Measurements from ENCODE around the gene SEPTIN6.

DNA sequence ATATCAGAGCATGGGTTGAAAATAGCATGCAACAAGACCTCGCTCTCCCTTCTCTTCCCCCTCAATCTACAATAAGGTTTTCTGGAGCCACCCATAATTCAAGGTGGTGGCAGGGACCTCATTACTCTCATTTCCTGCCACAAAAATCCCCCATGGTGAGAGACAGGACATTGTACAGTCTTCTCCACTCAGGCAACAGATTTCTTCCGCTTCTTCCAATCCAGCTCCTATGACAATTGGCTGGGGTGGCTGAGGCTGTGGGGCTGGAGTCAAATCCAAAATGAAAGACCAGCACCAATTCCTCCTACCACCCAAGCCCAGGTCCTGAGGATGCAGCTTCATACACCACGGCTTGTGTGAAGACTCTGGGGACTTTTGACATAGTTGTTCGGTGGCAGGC is 46.5 kb downstream of the SEPTIN6 start:
- TF ChIP-seq, protein P1, sequence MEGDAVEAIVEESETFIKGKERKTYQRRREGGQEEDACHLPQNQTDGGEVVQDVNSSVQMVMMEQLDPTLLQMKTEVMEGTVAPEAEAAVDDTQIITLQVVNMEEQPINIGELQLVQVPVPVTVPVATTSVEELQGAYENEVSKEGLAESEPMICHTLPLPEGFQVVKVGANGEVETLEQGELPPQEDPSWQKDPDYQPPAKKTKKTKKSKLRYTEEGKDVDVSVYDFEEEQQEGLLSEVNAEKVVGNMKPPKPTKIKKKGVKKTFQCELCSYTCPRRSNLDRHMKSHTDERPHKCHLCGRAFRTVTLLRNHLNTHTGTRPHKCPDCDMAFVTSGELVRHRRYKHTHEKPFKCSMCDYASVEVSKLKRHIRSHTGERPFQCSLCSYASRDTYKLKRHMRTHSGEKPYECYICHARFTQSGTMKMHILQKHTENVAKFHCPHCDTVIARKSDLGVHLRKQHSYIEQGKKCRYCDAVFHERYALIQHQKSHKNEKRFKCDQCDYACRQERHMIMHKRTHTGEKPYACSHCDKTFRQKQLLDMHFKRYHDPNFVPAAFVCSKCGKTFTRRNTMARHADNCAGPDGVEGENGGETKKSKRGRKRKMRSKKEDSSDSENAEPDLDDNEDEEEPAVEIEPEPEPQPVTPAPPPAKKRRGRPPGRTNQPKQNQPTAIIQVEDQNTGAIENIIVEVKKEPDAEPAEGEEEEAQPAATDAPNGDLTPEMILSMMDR (IDR thresholded peaks at IDR 0.05): no peak
- TF ChIP-seq EP300 (IDR thresholded peaks at IDR 0.05): no peak
- TF ChIP-seq POLR2A (IDR thresholded peaks at IDR 0.05): no peak

All from tibial nerve (tissue), 4 donors.